ENCODE data around the gene AGMO. TPM values are rescaled to one million over a fixed set of nuclear protein-coding genes. Genes with fewer than 3 reads are reported as not detected.

AGMO gene
- total and polyA plus RNA-seq, 10 of the 15 experiments (the other 5 are each of a cell fraction or from before 2014, with no cell fraction given): 0.11 to 0.29 TPM; not detected in 8

DNA sequence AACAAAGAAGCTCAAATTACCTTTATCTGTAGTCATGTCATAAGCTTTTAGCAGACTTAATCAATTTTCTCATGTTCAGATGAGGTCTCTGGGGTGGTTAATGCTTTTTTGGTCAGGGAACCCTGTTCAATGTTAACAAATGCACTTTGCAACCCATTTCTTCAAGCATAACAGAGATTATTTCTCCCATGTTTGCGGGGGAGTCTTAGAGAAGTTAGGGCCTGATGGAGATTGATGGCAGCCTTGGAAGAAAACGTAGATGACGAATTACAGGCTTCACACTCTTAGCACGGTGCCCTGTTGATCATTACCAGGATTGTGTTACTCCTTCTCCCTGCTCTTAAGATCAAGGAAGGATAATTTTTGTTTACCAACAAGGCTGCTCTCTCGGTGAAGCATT, 76.4 kb downstream of the AGMO start:
- H4K20me1 ChIP-seq (ENCODE audit: control insufficient read depth, insufficient read depth): no peaks in the 10 kb centered on the region
- FAIRE-seq (no peak), ATAC-seq (no peak), DNase-seq (ENCODE audit: low read depth, low spot score) (no peak)
- no peaks in the 10 kb centered on the region for H3K79me2 ChIP-seq (ENCODE audit: control insufficient read depth, insufficient read depth, low read length)
- in situ Hi-C loops (cut with MboI) (no loop called here), intact Hi-C loops (cut with micrococcal nuclease; ENCODE audit: unreplicated experiment) (no loop called here)
- H3K4me1 ChIP-seq (ENCODE audit: control insufficient read depth, insufficient read depth, low read length): no peaks in the 10 kb centered on the region
- BruUV-seq (replicated peaks): no TSS peak
- 24% methylated on average over 5 of the region's 5 CpGs for WGBS (ENCODE audit: insufficient coverage, insufficient replicate concordance, low lambda C conversion rate, missing lambda C conversion rate)
- no peaks in the 10 kb centered on the region for H3K36me3 ChIP-seq (ENCODE audit: control insufficient read depth in 2 of 2, insufficient read depth in 2 of 2, low read length in 1 of 2)
- no peak overlapping the region for H3K4me3 ChIP-seq
- H3K4me2 ChIP-seq (ENCODE audit: control insufficient read depth, insufficient read depth): no peak overlapping the region
- no peaks in the 10 kb centered on the region for H3K9me3 ChIP-seq (replicated peaks; ENCODE audit: control insufficient read depth, insufficient read depth, low read length)
- H3K9ac ChIP-seq (ENCODE audit: control insufficient read depth, insufficient read depth, low read length): no peak overlapping the region
- ChIA-PET CTCF (no interaction called here), SMC1A (ENCODE audit: uncharacterized antibody, unreplicated experiment) (interaction anchor here (1.9 to 2.0 kb wide), 2 partner anchors 9 to 76 kb away, joined by 4 to 6 read pairs; partner anchors contain the start of gene AGMO), RAD21 (ENCODE audit: unreplicated experiment) (no interaction called here), POLR2A (interaction anchor here (0.7 kb wide), 1 partner anchor 642 kb away, joined by 3 read pairs; no protein-coding TSS in a partner anchor)
- no peaks in the 10 kb centered on the region for H3K27me3 ChIP-seq (replicated peaks in 1 of 2; ENCODE audit: control insufficient read depth in 2 of 2, insufficient read depth in 2 of 2, low read length in 1 of 2)
- no peak overlapping the region for H2AFZ ChIP-seq (ENCODE audit: control insufficient read depth, low read depth, low read length)
- no peak overlapping the region for H3K27ac ChIP-seq (ENCODE audit: control insufficient read depth, insufficient read depth)
- TF ChIP-seq, protein P1, sequence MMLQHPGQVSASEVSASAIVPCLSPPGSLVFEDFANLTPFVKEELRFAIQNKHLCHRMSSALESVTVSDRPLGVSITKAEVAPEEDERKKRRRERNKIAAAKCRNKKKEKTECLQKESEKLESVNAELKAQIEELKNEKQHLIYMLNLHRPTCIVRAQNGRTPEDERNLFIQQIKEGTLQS (IDR thresholded peaks at IDR 0.05; ENCODE audit: borderline replicate concordance, extremely low read depth, low read depth, low read length): no peak
- TF ChIP-seq TCF12 (IDR thresholded peaks at IDR 0.05; ENCODE audit: low read depth, low read length): no peak
- no peak for TF ChIP-seq CBX3 (IDR thresholded peaks at IDR 0.05; ENCODE audit: borderline replicate concordance, low read depth)
- TF ChIP-seq, protein P2, sequence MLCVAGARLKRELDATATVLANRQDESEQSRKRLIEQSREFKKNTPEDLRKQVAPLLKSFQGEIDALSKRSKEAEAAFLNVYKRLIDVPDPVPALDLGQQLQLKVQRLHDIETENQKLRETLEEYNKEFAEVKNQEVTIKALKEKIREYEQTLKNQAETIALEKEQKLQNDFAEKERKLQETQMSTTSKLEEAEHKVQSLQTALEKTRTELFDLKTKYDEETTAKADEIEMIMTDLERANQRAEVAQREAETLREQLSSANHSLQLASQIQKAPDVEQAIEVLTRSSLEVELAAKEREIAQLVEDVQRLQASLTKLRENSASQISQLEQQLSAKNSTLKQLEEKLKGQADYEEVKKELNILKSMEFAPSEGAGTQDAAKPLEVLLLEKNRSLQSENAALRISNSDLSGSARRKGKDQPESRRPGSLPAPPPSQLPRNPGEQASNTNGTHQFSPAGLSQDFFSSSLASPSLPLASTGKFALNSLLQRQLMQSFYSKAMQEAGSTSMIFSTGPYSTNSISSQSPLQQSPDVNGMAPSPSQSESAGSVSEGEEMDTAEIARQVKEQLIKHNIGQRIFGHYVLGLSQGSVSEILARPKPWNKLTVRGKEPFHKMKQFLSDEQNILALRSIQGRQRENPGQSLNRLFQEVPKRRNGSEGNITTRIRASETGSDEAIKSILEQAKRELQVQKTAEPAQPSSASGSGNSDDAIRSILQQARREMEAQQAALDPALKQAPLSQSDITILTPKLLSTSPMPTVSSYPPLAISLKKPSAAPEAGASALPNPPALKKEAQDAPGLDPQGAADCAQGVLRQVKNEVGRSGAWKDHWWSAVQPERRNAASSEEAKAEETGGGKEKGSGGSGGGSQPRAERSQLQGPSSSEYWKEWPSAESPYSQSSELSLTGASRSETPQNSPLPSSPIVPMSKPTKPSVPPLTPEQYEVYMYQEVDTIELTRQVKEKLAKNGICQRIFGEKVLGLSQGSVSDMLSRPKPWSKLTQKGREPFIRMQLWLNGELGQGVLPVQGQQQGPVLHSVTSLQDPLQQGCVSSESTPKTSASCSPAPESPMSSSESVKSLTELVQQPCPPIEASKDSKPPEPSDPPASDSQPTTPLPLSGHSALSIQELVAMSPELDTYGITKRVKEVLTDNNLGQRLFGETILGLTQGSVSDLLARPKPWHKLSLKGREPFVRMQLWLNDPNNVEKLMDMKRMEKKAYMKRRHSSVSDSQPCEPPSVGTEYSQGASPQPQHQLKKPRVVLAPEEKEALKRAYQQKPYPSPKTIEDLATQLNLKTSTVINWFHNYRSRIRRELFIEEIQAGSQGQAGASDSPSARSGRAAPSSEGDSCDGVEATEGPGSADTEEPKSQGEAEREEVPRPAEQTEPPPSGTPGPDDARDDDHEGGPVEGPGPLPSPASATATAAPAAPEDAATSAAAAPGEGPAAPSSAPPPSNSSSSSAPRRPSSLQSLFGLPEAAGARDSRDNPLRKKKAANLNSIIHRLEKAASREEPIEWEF (IDR thresholded peaks at IDR 0.05; ENCODE audit: insufficient replicate concordance, low read depth, low read length): no peak
- no peak for TF ChIP-seq TAF1 (IDR thresholded peaks at IDR 0.05; ENCODE audit: borderline replicate concordance, low read depth, low read length)
- TF ChIP-seq MEF2A (IDR thresholded peaks at IDR 0.05; ENCODE audit: insufficient read depth, low read depth, low read length): no peak
- TF ChIP-seq, protein P3, sequence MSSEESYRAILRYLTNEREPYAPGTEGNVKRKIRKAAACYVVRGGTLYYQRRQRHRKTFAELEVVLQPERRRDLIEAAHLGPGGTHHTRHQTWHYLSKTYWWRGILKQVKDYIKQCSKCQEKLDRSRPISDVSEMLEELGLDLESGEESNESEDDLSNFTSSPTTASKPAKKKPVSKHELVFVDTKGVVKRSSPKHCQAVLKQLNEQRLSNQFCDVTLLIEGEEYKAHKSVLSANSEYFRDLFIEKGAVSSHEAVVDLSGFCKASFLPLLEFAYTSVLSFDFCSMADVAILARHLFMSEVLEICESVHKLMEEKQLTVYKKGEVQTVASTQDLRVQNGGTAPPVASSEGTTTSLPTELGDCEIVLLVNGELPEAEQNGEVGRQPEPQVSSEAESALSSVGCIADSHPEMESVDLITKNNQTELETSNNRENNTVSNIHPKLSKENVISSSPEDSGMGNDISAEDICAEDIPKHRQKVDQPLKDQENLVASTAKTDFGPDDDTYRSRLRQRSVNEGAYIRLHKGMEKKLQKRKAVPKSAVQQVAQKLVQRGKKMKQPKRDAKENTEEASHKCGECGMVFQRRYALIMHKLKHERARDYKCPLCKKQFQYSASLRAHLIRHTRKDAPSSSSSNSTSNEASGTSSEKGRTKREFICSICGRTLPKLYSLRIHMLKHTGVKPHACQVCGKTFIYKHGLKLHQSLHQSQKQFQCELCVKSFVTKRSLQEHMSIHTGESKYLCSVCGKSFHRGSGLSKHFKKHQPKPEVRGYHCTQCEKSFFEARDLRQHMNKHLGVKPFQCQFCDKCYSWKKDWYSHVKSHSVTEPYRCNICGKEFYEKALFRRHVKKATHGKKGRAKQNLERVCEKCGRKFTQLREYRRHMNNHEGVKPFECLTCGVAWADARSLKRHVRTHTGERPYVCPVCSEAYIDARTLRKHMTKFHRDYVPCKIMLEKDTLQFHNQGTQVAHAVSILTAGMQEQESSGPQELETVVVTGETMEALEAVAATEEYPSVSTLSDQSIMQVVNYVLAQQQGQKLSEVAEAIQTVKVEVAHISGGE (CRISPR knock-in tag; IDR thresholded peaks at IDR 0.05): no peak
- TF ChIP-seq YBX1 (IDR thresholded peaks at IDR 0.05): no peak
- no peak for TF ChIP-seq MYB (IDR thresholded peaks at IDR 0.05; ENCODE audit: borderline replicate concordance, low read depth, low read length)
- TF ChIP-seq JUND (IDR thresholded peaks at IDR 0.05; ENCODE audit: low read depth, low read length): no peak
- no peak for TF ChIP-seq NFXL1 (IDR thresholded peaks at IDR 0.05; ENCODE audit: borderline replicate concordance)
- no peak for TF ChIP-seq ATF7 (IDR thresholded peaks at IDR 0.05; ENCODE audit: low read depth)
- TF ChIP-seq MYC (IDR thresholded peaks at IDR 0.05; ENCODE audit: insufficient read depth, insufficient read length, insufficient replicate concordance, low read length, severe bottlenecking): no peak
- no peak for TF ChIP-seq YY1 (IDR thresholded peaks at IDR 0.05; ENCODE audit: low read depth, low read length)
- no peak for TF ChIP-seq CEBPB (IDR thresholded peaks at IDR 0.05; ENCODE audit: borderline replicate concordance in 1 of 2, low read depth in 2 of 2, low read length in 2 of 2)

Measured in GM12878 (cell line).